KOPT-K1 (cell line): ENCODE results near the gene BCAM.

Source experiments
- H3K27ac ChIP-seq: fragments of 200-600 bp; sonication (generic); 2 replicates; pipeline ENCODE4 v1.5.1; 2016; ENCODE audit warnings: antibody characterized with exemption, mild to moderate bottlenecking, low read depth, low read length; ENCODE audit not compliant: poor library complexity, severe bottlenecking
- H3K36me3 ChIP-seq: fragments of 200-600 bp; sonication (generic); 2 replicates; pipeline ENCODE4 v1.5.1; 2017; ENCODE audit warnings: antibody characterized with exemption, mild to moderate bottlenecking, low read length, moderate library complexity; ENCODE audit not compliant: insufficient read depth
- H3K9me3 ChIP-seq: fragments of 200-600 bp; sonication (generic); 2 replicates; pipeline ENCODE4 v1.5.1; 2017; ENCODE audit warnings: antibody characterized with exemption, low read length, mild to moderate bottlenecking; ENCODE audit not compliant: insufficient read depth, poor library complexity, severe bottlenecking

BCAM gene

GRCh38 chr19:44807162-44807561 is 1.7 kb upstream of the BCAM start:
- no peak overlapping the region for H3K27ac ChIP-seq
- H3K36me3 ChIP-seq: no peaks in the 10 kb centered on the region

DNA sequence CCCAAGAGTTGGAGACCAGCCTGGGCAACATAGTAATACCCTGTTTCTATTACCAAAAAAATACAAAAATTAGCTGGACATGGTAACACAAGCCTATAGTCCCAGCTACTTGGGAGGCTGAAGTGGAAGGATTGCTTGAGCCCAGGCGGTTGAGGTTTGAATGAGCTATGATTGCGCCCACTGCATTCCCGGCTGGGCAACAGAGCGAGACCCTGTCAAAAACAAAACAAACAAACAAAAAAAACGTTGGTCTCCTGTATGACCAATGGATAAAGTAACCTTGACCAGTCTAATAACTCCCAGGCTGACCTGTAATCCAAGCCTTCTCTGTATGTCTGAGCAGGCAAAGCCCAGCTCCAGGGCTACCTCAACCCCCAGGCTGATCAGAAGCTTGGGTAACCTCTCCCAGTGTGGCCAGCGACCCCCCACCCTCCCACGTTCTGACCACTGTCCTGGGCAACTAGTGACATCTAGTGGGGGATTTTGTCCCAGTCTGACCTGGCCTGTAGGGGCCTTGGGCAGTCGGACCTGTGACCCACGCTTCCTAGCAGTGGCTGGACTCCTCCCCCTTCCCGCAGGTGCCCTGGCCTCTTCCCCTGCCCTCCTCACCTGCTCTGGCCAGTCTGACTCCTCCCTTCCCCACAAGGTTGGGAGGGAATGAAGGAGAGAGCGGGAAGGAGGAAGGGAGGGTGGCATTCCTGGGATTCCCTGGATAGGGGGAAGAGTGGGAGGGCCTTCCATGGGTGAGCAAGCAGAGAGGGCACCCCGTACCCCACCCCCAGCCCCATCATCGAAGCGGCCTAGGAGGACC is 1.0 kb upstream of the BCAM start:
- no peak overlapping the region for H3K27ac ChIP-seq
- H3K9me3 ChIP-seq: no peaks in the 10 kb centered on the region
- H3K36me3 ChIP-seq: no peaks in the 10 kb centered on the region

More at GRCh38 chr19:44807162-44807561, 1.7 kb upstream of the BCAM start:
- no peaks in the 10 kb centered on the region for H3K9me3 ChIP-seq

DNA sequence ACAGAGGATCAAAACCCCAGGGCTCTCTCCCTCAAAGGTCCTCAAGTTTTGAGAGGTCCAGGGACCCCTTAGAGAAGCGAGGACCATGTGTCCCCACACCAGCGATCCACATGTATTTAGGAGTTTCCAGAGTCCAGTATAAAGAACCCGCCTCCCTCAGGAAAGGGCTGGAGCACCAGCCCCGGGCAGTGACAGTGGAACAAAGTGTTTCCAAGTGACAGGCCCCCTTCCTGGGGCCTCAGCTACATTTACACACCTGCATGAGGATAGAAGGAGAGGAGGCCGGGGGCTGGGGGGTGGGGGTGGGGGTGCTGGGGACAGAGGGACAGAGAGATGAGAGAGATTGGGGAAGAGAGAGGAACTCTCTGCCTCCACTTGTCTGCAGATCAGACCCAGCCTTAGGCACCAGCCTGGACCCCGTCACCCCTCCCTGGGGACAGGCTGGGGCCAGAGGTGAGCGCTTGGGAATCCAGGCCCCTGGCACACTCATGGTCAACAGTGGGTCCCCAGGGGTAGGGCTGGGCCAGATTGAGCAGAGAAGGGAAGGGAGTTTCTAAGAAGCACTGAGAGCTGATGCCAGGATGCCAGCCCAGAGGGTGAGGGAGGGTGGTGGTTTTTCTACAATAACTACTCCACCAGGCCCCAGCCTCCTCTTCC is 802 bp downstream of the BCAM start:
- Histone ChIP-seq H3K27ac (no peak overlapping the region), H3K36me3 (no peaks in the 10 kb centered on the region)

DNA sequence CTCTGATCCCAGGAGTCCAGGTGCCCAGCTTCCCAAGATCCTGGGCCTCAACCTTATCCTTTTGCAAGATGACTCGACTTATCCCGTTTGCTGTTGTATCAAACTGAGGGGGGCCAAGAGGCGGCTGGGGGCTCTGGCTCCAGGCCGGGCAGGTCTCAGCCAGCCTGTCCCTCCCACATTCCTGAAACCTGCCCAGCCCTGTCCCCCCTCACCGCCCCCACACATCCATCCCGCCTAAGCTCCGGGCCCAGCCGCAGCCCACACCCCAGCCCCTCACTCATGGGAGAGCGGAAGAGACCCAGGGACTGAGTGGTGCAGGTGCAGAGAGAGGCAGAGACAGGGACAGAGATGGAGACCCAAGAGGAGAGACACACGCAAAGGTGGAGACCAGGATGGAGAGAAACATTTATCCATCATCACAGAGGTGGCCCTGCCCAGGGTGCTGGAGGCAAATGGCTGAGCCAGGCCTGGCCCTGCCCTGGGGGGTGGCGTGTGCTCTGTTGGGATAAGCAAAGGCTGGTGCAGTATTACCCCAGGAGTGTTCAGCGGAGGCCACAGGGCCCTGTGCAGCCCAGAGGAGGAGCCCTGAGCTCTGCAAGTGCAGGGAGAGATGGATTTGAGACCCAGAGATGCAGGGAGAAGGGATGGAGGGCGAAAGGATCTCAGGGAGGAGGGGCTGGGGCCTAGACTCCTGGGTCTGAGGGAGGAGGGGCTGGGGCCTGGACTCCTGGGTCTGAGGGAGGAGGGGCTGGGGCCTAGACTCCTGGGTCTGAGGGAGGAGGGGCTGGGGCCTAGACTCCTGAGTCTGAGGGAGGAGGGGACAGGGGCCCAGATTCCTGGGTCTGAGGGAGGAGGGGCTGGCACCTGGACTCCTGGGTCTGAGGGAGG is 1.6 kb downstream of the BCAM start:
- H3K9me3 ChIP-seq: no peaks in the 10 kb centered on the region
- H3K27ac ChIP-seq: no peak overlapping the region
- H3K36me3 ChIP-seq: no peaks in the 10 kb centered on the region

More for the DNA sequence above, 802 bp downstream of the BCAM start:
- H3K9me3 ChIP-seq: no peaks in the 10 kb centered on the region

GRCh38 chr19:44811122-44811419 is 2.2 kb downstream of the BCAM start:
- no peaks in the 10 kb centered on the region for H3K9me3 ChIP-seq
- H3K27ac ChIP-seq: no peak overlapping the region

DNA sequence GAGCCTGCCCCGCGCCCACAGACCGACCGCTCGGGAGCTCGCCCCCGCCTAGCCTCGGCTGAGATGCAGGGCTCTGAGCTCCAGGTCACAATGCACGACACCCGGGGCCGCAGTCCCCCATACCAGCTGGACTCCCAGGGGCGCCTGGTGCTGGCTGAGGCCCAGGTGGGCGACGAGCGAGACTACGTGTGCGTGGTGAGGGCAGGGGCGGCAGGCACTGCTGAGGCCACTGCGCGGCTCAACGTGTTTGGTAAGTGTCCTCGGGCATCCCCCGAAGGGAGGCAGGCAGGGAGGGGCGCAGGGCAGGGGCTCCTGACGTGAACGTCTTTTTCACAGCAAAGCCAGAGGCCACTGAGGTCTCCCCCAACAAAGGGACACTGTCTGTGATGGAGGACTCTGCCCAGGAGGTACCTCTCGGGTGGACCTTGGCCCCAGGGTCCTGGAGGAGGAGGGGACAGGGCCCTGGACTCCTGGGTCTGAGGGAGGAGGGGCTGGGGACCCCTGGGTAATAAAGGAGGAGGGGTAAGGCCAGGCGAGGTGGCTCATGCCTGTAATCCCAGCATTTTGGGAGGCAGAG is 3.3 kb downstream of the BCAM start:
- Histone ChIP-seq H3K36me3 (no peaks in the 10 kb centered on the region), H3K27ac (no peak overlapping the region)

More at GRCh38 chr19:44811122-44811419, 2.2 kb downstream of the BCAM start:
- H3K36me3 ChIP-seq: no peaks in the 10 kb centered on the region

DNA sequence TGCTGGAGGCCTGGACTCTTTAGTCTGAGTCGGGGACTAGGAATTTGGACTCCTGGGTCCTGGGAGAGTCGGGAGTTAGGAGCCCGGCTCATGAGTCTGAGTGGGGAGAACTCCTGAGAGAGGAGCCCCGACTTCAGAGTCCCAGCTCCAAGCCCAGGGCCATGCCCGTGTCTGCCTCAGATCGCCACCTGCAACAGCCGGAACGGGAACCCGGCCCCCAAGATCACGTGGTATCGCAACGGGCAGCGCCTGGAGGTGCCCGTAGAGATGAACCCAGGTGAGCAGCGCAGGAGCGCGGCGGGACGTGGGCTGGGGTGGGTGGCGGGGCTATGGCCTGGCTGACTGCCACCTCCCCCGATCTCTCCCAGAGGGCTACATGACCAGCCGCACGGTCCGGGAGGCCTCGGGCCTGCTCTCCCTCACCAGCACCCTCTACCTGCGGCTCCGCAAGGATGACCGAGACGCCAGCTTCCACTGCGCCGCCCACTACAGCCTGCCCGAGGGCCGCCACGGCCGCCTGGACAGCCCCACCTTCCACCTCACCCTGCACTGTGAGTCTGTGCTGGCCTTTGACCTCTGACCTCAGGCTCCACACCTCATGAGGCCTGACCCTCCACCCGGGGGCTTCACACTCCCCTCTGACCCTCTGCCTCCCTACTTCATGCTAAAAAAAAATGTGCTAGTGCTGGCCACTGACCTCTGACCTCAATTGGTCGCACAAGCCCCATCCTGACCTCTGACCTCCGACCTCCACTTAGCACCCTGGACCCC is 4.4 kb downstream of the BCAM start:
- H3K9me3 ChIP-seq: no peaks in the 10 kb centered on the region
- no peaks in the 10 kb centered on the region for H3K36me3 ChIP-seq
- H3K27ac ChIP-seq: no peak overlapping the region

More for the DNA sequence above, 3.3 kb downstream of the BCAM start:
- H3K9me3 ChIP-seq: no peaks in the 10 kb centered on the region

- H3K27ac ChIP-seq: no peak overlapping the region
- H3K36me3 ChIP-seq: no peaks in the 10 kb centered on the region
- no peaks in the 10 kb centered on the region for H3K9me3 ChIP-seq
Observed at GRCh38 chr19:44813841-44814470, 5.1 kb downstream of the BCAM start.

DNA sequence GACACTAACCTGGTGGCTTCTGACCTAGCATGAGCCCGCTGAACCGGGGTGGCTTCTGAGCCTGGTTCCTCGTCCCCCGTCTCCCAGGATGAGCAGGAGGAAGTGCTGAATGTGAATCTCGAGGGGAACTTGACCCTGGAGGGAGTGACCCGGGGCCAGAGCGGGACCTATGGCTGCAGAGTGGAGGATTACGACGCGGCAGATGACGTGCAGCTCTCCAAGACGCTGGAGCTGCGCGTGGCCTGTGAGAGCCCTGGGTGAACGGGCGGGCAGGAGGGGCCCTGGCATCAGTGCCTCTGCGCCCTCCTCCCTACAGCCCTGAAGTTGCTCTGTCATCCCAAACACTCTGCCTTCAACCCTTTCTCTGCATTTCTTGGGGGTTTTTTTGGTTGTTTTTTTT is 5.6 kb downstream of the BCAM start:
- no peaks in the 10 kb centered on the region for H3K9me3 ChIP-seq
- H3K36me3 ChIP-seq: no peaks in the 10 kb centered on the region
- H3K27ac ChIP-seq: no peak overlapping the region

- H3K27ac ChIP-seq: no peak overlapping the region
- no peaks in the 10 kb centered on the region for H3K36me3 ChIP-seq
- no peaks in the 10 kb centered on the region for H3K9me3 ChIP-seq
Observed at GRCh38 chr19:44816301-44816700, 7.4 kb downstream of the BCAM start.

DNA sequence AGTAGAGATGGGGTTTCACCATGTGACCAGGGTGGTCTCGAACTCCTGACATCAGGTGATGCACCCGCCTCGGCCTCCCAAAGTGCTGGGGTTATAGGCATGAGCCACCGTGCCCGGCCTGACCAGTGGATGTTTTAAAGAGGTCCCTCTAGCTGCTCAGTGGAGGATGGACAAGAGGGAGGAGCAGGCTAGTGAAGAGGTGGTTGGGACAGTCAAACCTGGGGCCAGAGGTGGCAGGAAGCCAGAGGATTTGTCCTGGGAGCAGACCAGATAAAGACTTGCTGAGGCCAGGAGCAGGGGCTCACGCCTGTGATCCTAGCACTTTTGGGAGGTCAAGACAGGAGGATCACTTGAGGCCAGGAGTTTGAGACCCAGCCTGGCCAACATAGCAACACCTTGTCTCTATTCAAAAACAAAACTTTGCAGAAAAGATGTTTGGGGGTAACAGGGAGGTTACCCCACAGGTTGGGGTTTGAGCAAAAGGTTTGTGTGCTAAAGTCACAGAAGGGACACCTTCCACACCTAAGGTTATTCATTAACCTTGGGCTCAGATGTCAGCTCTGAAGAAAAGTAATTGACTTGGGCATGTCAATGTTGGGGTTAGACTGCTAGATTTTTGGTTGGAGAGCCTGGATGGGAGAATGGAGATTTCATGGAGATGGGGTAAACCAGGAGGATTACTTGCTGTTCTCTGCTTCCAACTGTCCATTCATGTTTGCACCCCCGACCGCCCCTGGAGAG is 9.0 kb downstream of the BCAM start:
- Histone ChIP-seq H3K36me3 (no peaks in the 10 kb centered on the region), H3K27ac (no peak overlapping the region), H3K9me3 (no peaks in the 10 kb centered on the region)

GRCh38 chr19:44818466-44819031 is 9.6 kb downstream of the BCAM start:
- Histone ChIP-seq H3K36me3 (no peaks in the 10 kb centered on the region), H3K27ac (no peak overlapping the region), H3K9me3 (no peaks in the 10 kb centered on the region)

DNA sequence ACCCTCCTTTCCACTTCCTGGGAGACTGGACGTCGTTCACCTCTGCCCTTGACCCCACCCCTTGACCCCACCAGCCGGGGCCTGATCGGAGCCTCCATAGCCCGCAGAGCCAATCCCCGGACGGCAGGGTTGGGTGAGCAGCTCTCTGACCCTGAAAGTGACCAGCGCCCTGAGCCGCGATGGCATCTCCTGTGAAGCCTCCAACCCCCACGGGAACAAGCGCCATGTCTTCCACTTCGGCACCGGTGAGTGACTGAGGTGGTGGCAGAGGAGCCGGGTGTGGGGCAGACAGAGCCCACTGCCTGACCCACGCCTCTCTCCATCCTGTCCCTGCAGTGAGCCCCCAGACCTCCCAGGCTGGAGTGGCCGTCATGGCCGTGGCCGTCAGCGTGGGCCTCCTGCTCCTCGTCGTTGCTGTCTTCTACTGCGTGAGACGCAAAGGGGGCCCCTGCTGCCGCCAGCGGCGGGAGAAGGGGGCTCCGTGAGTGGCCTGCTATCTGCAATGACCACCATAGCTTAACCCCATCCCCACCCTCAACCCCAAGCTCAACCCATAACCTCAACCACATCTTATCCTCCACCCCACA is 10.4 kb downstream of the BCAM start:
- H3K36me3 ChIP-seq: no peaks in the 10 kb centered on the region
- H3K9me3 ChIP-seq: no peaks in the 10 kb centered on the region
- H3K27ac ChIP-seq: no peak overlapping the region
